Heart left ventricle (tissue), 16 donors: ENCODE results near the gene APBB1. TPM values are rescaled to one million over a fixed set of nuclear protein-coding genes. Genes with fewer than 3 reads are reported as not detected.
A peak's percentile ranks its signal among the peaks of the same experiment; 100 is the strongest.

Experiments used
- ATAC-seq, 4 donors: fragments of 200-7000 bp; cut with Tn5 transposase; one replicate each; pipeline ENCODE4 v1.9.1; 2020 to 2022; ENCODE audit warnings: moderate library complexity in 4 of 4, mild to moderate bottlenecking in 3 of 4, moderate number of reproducible peaks in 1 of 4
- DNase-seq, 5 donors: peaks; one replicate each; pipeline ENCODE4 v3.0.0-alpha.2; 2020
- H3K27ac ChIP-seq, 12 donors: fragments of 200-600 bp; sonication (generic) in 4 of 12; one replicate each; pipeline versions ENCODE4 v1.5.0 to v1.8.0; 2016 to 2022; ENCODE audit warnings: mild to moderate bottlenecking in 2 of 12
- H3K27me3 ChIP-seq, 9 donors: fragments of 200-600 bp; sonication (generic) in 2 of 9; one replicate each; pipeline versions ENCODE4 v1.5.1 to v1.8.0; 2016 to 2022; ENCODE audit warnings: mild to moderate bottlenecking in 3 of 9
- H3K36me3 ChIP-seq, 9 donors: fragments of 200-600 bp; sonication (generic) in 2 of 9; one replicate each; pipeline versions ENCODE4 v1.5.0 to v1.8.0; 2018 to 2022; ENCODE audit warnings: mild to moderate bottlenecking in 2 of 9
- H3K4me1 ChIP-seq, 12 donors: fragments of 200-600 bp; sonication (generic) in 4 of 12; one replicate each; pipeline versions ENCODE4 v1.5.0 to v1.8.0; 2016 to 2022; ENCODE audit warnings: mild to moderate bottlenecking in 3 of 12
- H3K4me3 ChIP-seq, 12 donors: fragments of 200-600 bp; sonication (generic) in 4 of 12; one replicate each; pipeline versions ENCODE4 v1.5.0 to v1.8.0; 2017 to 2022; ENCODE audit warnings: mild to moderate bottlenecking in 9 of 12, moderate library complexity in 4 of 12
- H3K9me3 ChIP-seq, 12 donors: fragments of 200-600 bp; sonication (generic) in 4 of 12; one replicate each; pipeline versions ENCODE4 v1.5.0 to v1.8.0; 2016 to 2022; ENCODE audit warnings: mild to moderate bottlenecking in 1 of 12
- CTCF ChIP-seq, 12 donors: fragments of 200-600 bp; sonication (generic) in 4 of 12; IDR thresholded peaks; one replicate each; pipeline versions ENCODE4 v1.5.0 to v1.8.0; 2018 to 2022; ENCODE audit warnings: antibody characterized with exemption in 12 of 12, mild to moderate bottlenecking in 5 of 12
- POLR2A ChIP-seq, 2 donors: fragments of 450-650 bp; IDR thresholded peaks; one replicate each; pipeline ENCODE4 v1.6.1; 2017; ENCODE audit warnings: antibody characterized with exemption in 2 of 2, mild to moderate bottlenecking in 2 of 2, moderate library complexity in 2 of 2
- WGBS, 4 donors: extraction: QIAGEN DNeasy Blood & Tissue Kit in 2 of 4; methylation state at CpG; one replicate each; pipeline versions ENCODE4 v1.1.5 to v1.1.7; 2013 to 2018; 5-methylcytosine and 5-hydroxymethylcytosine counted together
- intact Hi-C, 10 donors: fragments of 100-400 bp; cut with DNase I; formaldehyde crosslinking; loops; one replicate each; pipeline versions ENCODE4 v1.11.1 to v1.14.2; 2022
- polyA plus RNA-seq, 2 donors: library from polyadenylated mRNA; stranded (reverse); fragments of 200-250 nt; gene quantifications; one replicate each; pipeline ENCODE4 v1.2.3, GENCODE V29; 2013
- total RNA-seq, 9 donors: library from RNA; depleted of rRNA in 2 of 9; stranded (reverse); fragments of >200 nt in 2 of 9; fragmentation: NEBNext Ultra II Directional in 3 of 9; extraction: Animal tissue kit (Norgen Biotek cat#: 25700) in 3 of 9; gene quantifications; one replicate each; pipeline versions ENCODE4 v1.1.0 to v1.2.4, GENCODE V29; 2016 to 2023
- donor health status: ischemic (EF 13 %, LVEDD 7.1; RV severe dilation, severe dysfunction).
- donor health status: healthy with polysubstance abuse.
- donor health status: DM: no; HTN: yes; CAD: no.
- donor health status: DM: no; HTN: no; CAD: no.
- donor health status: ischemic (EF 25% LVEDD 6.9; RV normal size, moderate dysfunction).
- donor health status: ischemic (EF 25% LVEDD 5.7; RV mildly dilated, moderate dysfunction).
- donor health status: healthy.
- donor health status: DM: yes; HTN: yes; CAD: no.
- donor health status: ischemic (EF 35%, LVEDD 5.7; RV mildly dilated, moderate dysfunction).
- donor health status: nonischemic (EF 11% LVEDD 7.7; RV severe dilation, severe dysfunction).
- donor health status: DM: yes; HTN: yes; CAD: no.
- donor health status: PGD.
- donor health status: ischemic (EF 29% LVEDD 5.4; RV normal size, mild dysfunction).
- donor health status: nonischemic (EF 23%, LVEDD 6.1; RV moderate dilation, normal function).

Gene APBB1
- total and polyA plus RNA-seq, 11 donors = 50.3 to 103 (median 83.5) TPM

DNA sequence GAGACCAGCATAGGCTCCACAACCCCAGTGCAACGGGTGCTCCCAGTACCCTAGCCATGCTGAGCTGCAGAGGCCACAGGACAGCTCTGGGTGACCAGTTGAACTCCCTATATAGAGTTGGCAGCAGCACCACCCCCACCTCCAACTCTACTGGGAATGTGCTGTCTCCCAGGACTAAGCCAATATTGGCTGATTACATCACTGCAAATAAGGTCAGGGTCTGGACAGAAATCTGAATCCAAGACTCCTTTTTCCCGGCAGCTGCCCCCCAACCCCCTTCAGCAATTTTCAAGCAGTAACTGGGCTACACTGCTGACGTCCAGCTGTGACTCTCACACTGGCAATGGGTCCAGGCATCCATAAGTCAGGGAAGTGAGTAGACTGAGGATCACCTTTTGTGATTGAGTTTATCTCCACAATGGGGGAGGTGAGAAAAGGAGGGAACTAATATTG, 22.0 kb upstream of the APBB1 start, which contains the start of gene HPX:
HPX (minus strand) TSS at position 82 of the 453 bp plus-strand sequence; CDS start at position 58, 24 bp downstream.
- Histone ChIP-seq H3K4me1 (peaks cover 0 to 14% (median 0%) of the 10 kb centered on the region in 12 donors), H3K27ac (no peak within 1 kb of the TSS), H3K4me3 (no peak within 1 kb of the TSS), H3K36me3 (no peaks in the 10 kb centered on the region), H3K9me3 (no peaks in the 10 kb centered on the region), H3K27me3 (no peaks in the 10 kb centered on the region)
- TF ChIP-seq POLR2A (IDR thresholded peaks at IDR 0.05) (no peak), CTCF (IDR thresholded peaks at IDR 0.05) (no peak)
- 67 to 77% (median 70%) methylated on average over 3 of the region's 3 CpGs for WGBS, 4 donors
- ATAC-seq (no peak), DNase-seq (no peak)
- intact Hi-C loops = loop anchor here in 6 of 10 donors (5.0 to 10.0 kb wide), 4 partner anchors 64 to 264 kb away; no protein-coding TSS in a partner anchor

- H3K9me3 ChIP-seq = no peaks in the 10 kb centered on the region
- ATAC-seq (peak in 3 of 4 donors; percentile 58 to 72 (median 63)), DNase-seq (peak in 4 of 5 donors; percentile 27 to 51 (median 40))
- H3K27me3 ChIP-seq = no peaks in the 10 kb centered on the region
- no peaks in the 10 kb centered on the region for H3K36me3 ChIP-seq
- no peak overlapping the region for H3K27ac ChIP-seq
- H3K4me3 ChIP-seq = no peak overlapping the region
- peaks cover 0 to 14% (median 0%) of the 10 kb centered on the region in 12 donors for H3K4me1 ChIP-seq
- WGBS, 4 donors = 0 to 4% (median 1%) methylated on average over 1 of the region's 1 CpG
- TF ChIP-seq CTCF (IDR thresholded peaks at IDR 0.05) (peak; percentile 48 to 73 (median 59)), POLR2A (IDR thresholded peaks at IDR 0.05) (no peak)
- intact Hi-C loops = loop anchor here in 4 of 10 donors (2.0 to 10.0 kb wide), 3 partner anchors 66 to 68 kb away; no protein-coding TSS in a partner anchor
Observed at GRCh38 chr11:6438979-6439571, 20.2 kb upstream of the APBB1 start.

- H3K4me1 ChIP-seq = peaks cover 0 to 14% (median 0%) of the 10 kb centered on the region in 12 donors
- H3K36me3 ChIP-seq = no peaks in the 10 kb centered on the region
- ATAC-seq (peak in 1 of 4 donors; percentile 40), DNase-seq (no peak)
- intact Hi-C loops = loop anchor here in 4 of 10 donors (2.0 to 10.0 kb wide), 3 partner anchors 67 to 69 kb away; no protein-coding TSS in a partner anchor
- H3K27ac ChIP-seq = no peak overlapping the region
- TF ChIP-seq POLR2A (IDR thresholded peaks at IDR 0.05) (no peak), CTCF (IDR thresholded peaks at IDR 0.05) (no peak)
- no peaks in the 10 kb centered on the region for H3K9me3 ChIP-seq
- no peak overlapping the region for H3K4me3 ChIP-seq
- no peaks in the 10 kb centered on the region for H3K27me3 ChIP-seq
- WGBS, 4 donors = 72 to 81% (median 75%) methylated on average over 3 of the region's 3 CpGs
Observed at GRCh38 chr11:6437993-6438392, 19.1 kb upstream of the APBB1 start.

- no peak for TF ChIP-seq POLR2A (IDR thresholded peaks at IDR 0.05)
- no peak for TF ChIP-seq CTCF (IDR thresholded peaks at IDR 0.05)
- no peak for ATAC-seq
- intact Hi-C loops = loop anchor here in 3 of 10 donors (5.0 to 10.0 kb wide), 2 partner anchors 67 to 70 kb away; no protein-coding TSS in a partner anchor
- Histone ChIP-seq H3K9me3 (no peaks in the 10 kb centered on the region), H3K4me1 (peaks cover 0 to 14% (median 0%) of the 10 kb centered on the region in 12 donors), H3K4me3 (no peak overlapping the region), H3K27ac (no peak overlapping the region), H3K27me3 (no peaks in the 10 kb centered on the region), H3K36me3 (no peaks in the 10 kb centered on the region)
- no peak for DNase-seq
- WGBS, 4 donors = 84 to 94% (median 92%) methylated on average over 12 of the region's 12 CpGs
Observed at GRCh38 chr11:6437423-6437822, 18.5 kb upstream of the APBB1 start.
